ENCODE measurements around the gene NEMP1.

The NEMP1 gene

DNA sequence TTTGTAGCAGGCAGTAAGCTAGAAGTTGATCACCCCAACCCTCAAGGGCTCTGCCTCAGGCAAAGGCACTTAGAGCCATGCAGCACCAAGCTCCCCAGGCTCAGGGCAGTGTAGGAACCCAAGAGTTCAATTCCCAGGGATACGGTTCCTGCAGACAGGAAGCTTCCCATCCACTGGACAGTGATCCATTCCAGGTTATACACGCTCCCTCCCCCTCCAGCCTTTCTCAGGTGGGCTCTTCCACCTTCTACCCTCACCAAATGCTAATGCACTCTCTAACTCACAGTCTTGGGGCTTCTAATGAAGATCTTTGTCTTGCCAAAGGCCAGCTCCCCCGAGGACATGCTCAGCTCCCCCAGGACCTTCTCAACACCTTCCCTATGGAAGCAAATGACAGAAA, 41.3 kb downstream of the NEMP1 start:
- no peak for TF ChIP-seq EZH2phosphoT487 (conservative IDR thresholded peaks at IDR 0.05; ENCODE audit: low read length)
- TF ChIP-seq, protein P1, sequence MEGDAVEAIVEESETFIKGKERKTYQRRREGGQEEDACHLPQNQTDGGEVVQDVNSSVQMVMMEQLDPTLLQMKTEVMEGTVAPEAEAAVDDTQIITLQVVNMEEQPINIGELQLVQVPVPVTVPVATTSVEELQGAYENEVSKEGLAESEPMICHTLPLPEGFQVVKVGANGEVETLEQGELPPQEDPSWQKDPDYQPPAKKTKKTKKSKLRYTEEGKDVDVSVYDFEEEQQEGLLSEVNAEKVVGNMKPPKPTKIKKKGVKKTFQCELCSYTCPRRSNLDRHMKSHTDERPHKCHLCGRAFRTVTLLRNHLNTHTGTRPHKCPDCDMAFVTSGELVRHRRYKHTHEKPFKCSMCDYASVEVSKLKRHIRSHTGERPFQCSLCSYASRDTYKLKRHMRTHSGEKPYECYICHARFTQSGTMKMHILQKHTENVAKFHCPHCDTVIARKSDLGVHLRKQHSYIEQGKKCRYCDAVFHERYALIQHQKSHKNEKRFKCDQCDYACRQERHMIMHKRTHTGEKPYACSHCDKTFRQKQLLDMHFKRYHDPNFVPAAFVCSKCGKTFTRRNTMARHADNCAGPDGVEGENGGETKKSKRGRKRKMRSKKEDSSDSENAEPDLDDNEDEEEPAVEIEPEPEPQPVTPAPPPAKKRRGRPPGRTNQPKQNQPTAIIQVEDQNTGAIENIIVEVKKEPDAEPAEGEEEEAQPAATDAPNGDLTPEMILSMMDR (IDR thresholded peaks at IDR 0.05; ENCODE audit: insufficient read depth, low read length, poor library complexity, severe bottlenecking): no peak
- Histone ChIP-seq H3K36me3 (ENCODE audit: low read length) (no peaks in the 10 kb centered on the region), H3K27ac (ENCODE audit: low read depth, low read length) (no peak overlapping the region), H3K9me3 (ENCODE audit: insufficient read depth, low read length) (no peaks in the 10 kb centered on the region), H4K20me1 (ENCODE audit: low read depth, low read length) (no peaks in the 10 kb centered on the region), H3K4me2 (ENCODE audit: low read depth, low read length, poor library complexity, severe bottlenecking) (no peak overlapping the region), H2AFZ (ENCODE audit: low read depth, low read length, severe bottlenecking) (no peak overlapping the region), H3K27me3 (ENCODE audit: low read length) (no peaks in the 10 kb centered on the region), H3K79me2 (ENCODE audit: insufficient read depth, low read length) (no peaks in the 10 kb centered on the region), H3K9ac (ENCODE audit: low read length) (no peak overlapping the region), H3K9me2 (replicated peaks; ENCODE audit: insufficient read depth, low read length) (no peaks in the 10 kb centered on the region), H3F3A (ENCODE audit: insufficient read depth) (no peaks in the 10 kb centered on the region), H3K4me3 (ENCODE audit: insufficient read depth, low read length, poor library complexity, severe bottlenecking) (no peak overlapping the region)

GRCh38 chr12:57033431-57033830, 45.2 kb downstream of the NEMP1 start:
- Histone ChIP-seq H3K4me3 (ENCODE audit: insufficient read depth, low read length, poor library complexity, severe bottlenecking) (no peak overlapping the region), H3F3A (ENCODE audit: insufficient read depth) (no peaks in the 10 kb centered on the region), H4K20me1 (ENCODE audit: low read depth, low read length) (no peaks in the 10 kb centered on the region), H3K79me2 (ENCODE audit: insufficient read depth, low read length) (no peaks in the 10 kb centered on the region), H3K9me2 (replicated peaks; ENCODE audit: insufficient read depth, low read length) (no peaks in the 10 kb centered on the region), H3K9me3 (ENCODE audit: insufficient read depth, low read length) (no peaks in the 10 kb centered on the region), H3K36me3 (ENCODE audit: low read length) (no peaks in the 10 kb centered on the region), H3K4me2 (ENCODE audit: low read depth, low read length, poor library complexity, severe bottlenecking) (no peak overlapping the region), H3K27ac (ENCODE audit: low read depth, low read length) (no peak overlapping the region), H3K9ac (ENCODE audit: low read length) (no peak overlapping the region), H2AFZ (ENCODE audit: low read depth, low read length, severe bottlenecking) (no peak overlapping the region), H3K27me3 (ENCODE audit: low read length) (no peaks in the 10 kb centered on the region)
- TF ChIP-seq, protein P1 (IDR thresholded peaks at IDR 0.05; ENCODE audit: insufficient read depth, low read length, poor library complexity, severe bottlenecking): no peak
- TF ChIP-seq EZH2phosphoT487 (conservative IDR thresholded peaks at IDR 0.05; ENCODE audit: low read length): no peak

- Histone ChIP-seq H4K20me1 (ENCODE audit: low read depth, low read length) (no peaks in the 10 kb centered on the region), H3K79me2 (ENCODE audit: insufficient read depth, low read length) (no peaks in the 10 kb centered on the region), H3K27ac (ENCODE audit: low read depth, low read length) (no peak overlapping the region), H3K36me3 (ENCODE audit: low read length) (no peaks in the 10 kb centered on the region), H3F3A (ENCODE audit: insufficient read depth) (no peaks in the 10 kb centered on the region), H3K4me2 (ENCODE audit: low read depth, low read length, poor library complexity, severe bottlenecking) (no peak overlapping the region), H3K27me3 (ENCODE audit: low read length) (no peaks in the 10 kb centered on the region), H3K9me3 (ENCODE audit: insufficient read depth, low read length) (no peaks in the 10 kb centered on the region), H2AFZ (ENCODE audit: low read depth, low read length, severe bottlenecking) (no peak overlapping the region), H3K9me2 (replicated peaks; ENCODE audit: insufficient read depth, low read length) (no peaks in the 10 kb centered on the region), H3K4me3 (ENCODE audit: insufficient read depth, low read length, poor library complexity, severe bottlenecking) (no peak overlapping the region), H3K9ac (ENCODE audit: low read length) (no peak overlapping the region)
- TF ChIP-seq, protein P1 (IDR thresholded peaks at IDR 0.05; ENCODE audit: insufficient read depth, low read length, poor library complexity, severe bottlenecking): no peak
- no peak for TF ChIP-seq EZH2phosphoT487 (conservative IDR thresholded peaks at IDR 0.05; ENCODE audit: low read length)
These were observed 46.8 kb downstream of the NEMP1 start for GRCh38 chr12:57031789-57032188.

Measured in SU-DHL-6 (cell line).